Tibial nerve (tissue), 4 donors: ENCODE measurements around the gene GMEB2. TPM values are rescaled to one million over a fixed set of nuclear protein-coding genes. Genes with fewer than 3 reads are reported as not detected.
"Not testable (repeated sequence)": the region's sequence is repeated elsewhere in the genome, so short reads cannot be mapped to it uniquely, and the experiment has no call there.

Experiments
- DNase-seq, 2 donors: peaks; one replicate each; pipeline ENCODE4 v3.0.0-alpha.2; 2019; ENCODE audit warnings: low spot score in 2 of 2
- H3K27ac ChIP-seq, 4 donors: fragments of 200-600 bp; sonication (generic) in 3 of 4; one replicate each; pipeline ENCODE4 v1.5.1; 2017 to 2019; ENCODE audit warnings: mild to moderate bottlenecking in 1 of 4
- H3K27me3 ChIP-seq, 2 donors: fragments of 200-600 bp; sonication (generic) in 1 of 2; one replicate each; pipeline versions ENCODE4 v1.5.1 to v1.6.0; 2017 to 2019
- H3K36me3 ChIP-seq, 3 donors: fragments of 200-600 bp; sonication (generic); one replicate each; pipeline ENCODE4 v1.5.1; 2018 to 2019
- H3K4me1 ChIP-seq, 4 donors: fragments of 200-600 bp; sonication (generic) in 3 of 4; one replicate each; pipeline ENCODE4 v1.5.1; 2017 to 2019
- H3K4me3 ChIP-seq, 4 donors: fragments of 200-600 bp; sonication (generic) in 3 of 4; one replicate each; pipeline ENCODE4 v1.5.1; 2017 to 2019; ENCODE audit warnings: mild to moderate bottlenecking in 1 of 4, moderate library complexity in 1 of 4
- H3K9me3 ChIP-seq, 4 donors: fragments of 200-600 bp; sonication (generic) in 3 of 4; one replicate each; pipeline ENCODE4 v1.5.1; 2017 to 2019
- CTCF ChIP-seq, 5 experiments: fragments of 200-600 bp in 3 of 5; fragments of 450-650 bp in 2 of 5; sonication (generic) in 3 of 5; IDR thresholded peaks; one replicate each; pipeline ENCODE4 v1.5.1; 2016 to 2019; ENCODE audit warnings: antibody characterized with exemption in 5 of 5, mild to moderate bottlenecking in 3 of 5, moderate library complexity in 2 of 5
- EP300 ChIP-seq, 2 donors: sonication (generic); formaldehyde crosslinking; IDR thresholded peaks; one replicate each; pipeline ENCODE4 v1.6.1; 2017; ENCODE audit warnings: antibody characterized with exemption in 2 of 2, mild to moderate bottlenecking in 1 of 2
- POLR2A ChIP-seq, 2 donors: fragments of 450-650 bp; IDR thresholded peaks; one replicate each; pipeline ENCODE4 v1.6.1; 2017; ENCODE audit warnings: antibody characterized with exemption in 2 of 2, mild to moderate bottlenecking in 2 of 2, moderate library complexity in 2 of 2
- WGBS, 2 donors: methylation state at CpG; one replicate each; pipeline ENCODE4 v1.1.5; 2018; 5-methylcytosine and 5-hydroxymethylcytosine counted together
- total RNA-seq, 4 donors: library from RNA; depleted of rRNA; stranded (reverse); fragments of >200 nt; gene quantifications; one replicate each; pipeline ENCODE4 v1.1.0, GENCODE V29; 2016

Gene GMEB2
- total RNA-seq, 4 donors from 2014 or later = 12.5 to 14.7 (median 13.7) TPM

- Histone ChIP-seq H3K9me3 (no peaks in the 10 kb centered on the region), H3K27ac (no peak overlapping the region), H3K36me3 (peaks cover 0 to 55% (median 11%) of the 10 kb centered on the region in 3 donors), H3K4me3 (no peak overlapping the region), H3K4me1 (peaks cover 0 to 18% (median 0%) of the 10 kb centered on the region in 4 donors), H3K27me3 (no peaks in the 10 kb centered on the region)
- 92 to 95% methylated on average over 31 to 41 of the region's 41 CpGs for WGBS, 2 donors
- no peak for TF ChIP-seq EP300 (IDR thresholded peaks at IDR 0.05)
- no peak for TF ChIP-seq CTCF (IDR thresholded peaks at IDR 0.05)
- TF ChIP-seq POLR2A (IDR thresholded peaks at IDR 0.05) = no peak
- no peak for DNase-seq
Measured at GRCh38 chr20:63617092-63617875, 9.6 kb downstream of the GMEB2 start.

GRCh38 chr20:63613863-63614594, 12.9 kb downstream of the GMEB2 start:
- not testable (repeated sequence) for H3K4me3 ChIP-seq, DNase-seq, H3K27me3 ChIP-seq, H3K4me1 ChIP-seq, H3K27ac ChIP-seq, H3K9me3 ChIP-seq
- TF ChIP-seq CTCF (IDR thresholded peaks at IDR 0.05) = peak in 3 of 5 experiments; percentile 9 to 42 (median 13)
- WGBS, 2 donors = 83% methylated on average over 16 to 18 of the region's 18 CpGs
- peaks cover 0 to 58% (median 11%) of the 10 kb centered on the region in 3 donors for H3K36me3 ChIP-seq

GRCh38 chr20:63612276-63612931, 14.5 kb downstream of the GMEB2 start:
- no peaks in the 10 kb centered on the region for H3K9me3 ChIP-seq
- DNase-seq = no peak
- 75 to 80% methylated on average over 18 to 20 of the region's 20 CpGs for WGBS, 2 donors
- H3K27ac ChIP-seq = no peak overlapping the region
- peaks cover 0 to 42% (median 5%) of the 10 kb centered on the region in 3 donors for H3K36me3 ChIP-seq
- no peak overlapping the region for H3K4me3 ChIP-seq
- no peaks in the 10 kb centered on the region for H3K4me1 ChIP-seq
- H3K27me3 ChIP-seq = no peaks in the 10 kb centered on the region
- TF ChIP-seq EP300 (IDR thresholded peaks at IDR 0.05) = no peak
- no peak for TF ChIP-seq POLR2A (IDR thresholded peaks at IDR 0.05)
- no peak for TF ChIP-seq CTCF (IDR thresholded peaks at IDR 0.05)

GRCh38 chr20:63611646-63612045, 15.3 kb downstream of the GMEB2 start:
- H3K36me3 ChIP-seq = peaks cover 0 to 34% (median 0%) of the 10 kb centered on the region in 3 donors
- H3K9me3 ChIP-seq = no peaks in the 10 kb centered on the region
- no peaks in the 10 kb centered on the region for H3K27me3 ChIP-seq
- H3K4me3 ChIP-seq = no peak overlapping the region
- no peak overlapping the region for H3K27ac ChIP-seq
- DNase-seq = no peak
- 85 to 86% methylated on average over 10 of the region's 10 CpGs for WGBS, 2 donors
- no peaks in the 10 kb centered on the region for H3K4me1 ChIP-seq
- TF ChIP-seq CTCF (IDR thresholded peaks at IDR 0.05) = no peak
- TF ChIP-seq POLR2A (IDR thresholded peaks at IDR 0.05) = no peak
- no peak for TF ChIP-seq EP300 (IDR thresholded peaks at IDR 0.05)
